Immature natural killer cell (primary cell): ENCODE data around the gene UBXN7. TPM values are rescaled to one million over a fixed set of nuclear protein-coding genes. Genes with fewer than 3 reads are reported as not detected.
"Not testable (repeated sequence)": the region's sequence is repeated elsewhere in the genome, so short reads cannot be mapped to it uniquely, and the experiment has no call there.

Source experiments
- DNase-seq, 3 donors: peaks; one replicate each; pipeline ENCODE4 v3.0.0; 2022; ENCODE audit warnings: mixed read lengths in 1 of 3
- H3K27ac Mint-ChIP-seq, 6 donors: one replicate each; pipeline ENCODE4 v1.8.0; 2020; ENCODE audit warnings: mixed read lengths in 6 of 6, mild to moderate bottlenecking in 5 of 6, inconsistent platforms in 4 of 6, moderate library complexity in 3 of 6
- H3K27me3 Mint-ChIP-seq, 3 donors: one replicate each; pipeline ENCODE4 v1.8.0; 2020 to 2021; ENCODE audit warnings: low read depth in 3 of 3, mild to moderate bottlenecking in 3 of 3, mixed read lengths in 3 of 3, moderate library complexity in 3 of 3, inconsistent platforms in 1 of 3
- H3K36me3 Mint-ChIP-seq, 3 donors: one replicate each; pipeline ENCODE4 v1.8.0; 2020; ENCODE audit warnings: mixed read lengths in 3 of 3, inconsistent platforms in 2 of 3, mild to moderate bottlenecking in 2 of 3
- H3K4me1 Mint-ChIP-seq, 2 donors: one replicate each; pipeline ENCODE4 v1.8.0; 2020; ENCODE audit warnings: inconsistent platforms in 2 of 2, mild to moderate bottlenecking in 2 of 2, mixed read lengths in 2 of 2, moderate library complexity in 1 of 2
- H3K4me3 Mint-ChIP-seq, 5 donors: one replicate each; pipeline ENCODE4 v1.8.0; 2020; ENCODE audit warnings: mild to moderate bottlenecking in 5 of 5, mixed read lengths in 5 of 5, inconsistent platforms in 3 of 5, moderate library complexity in 3 of 5
- H3K9me3 Mint-ChIP-seq, 6 donors: one replicate each; pipeline ENCODE4 v1.8.0; 2020; ENCODE audit warnings: mild to moderate bottlenecking in 6 of 6, mixed read lengths in 6 of 6, inconsistent platforms in 4 of 6, moderate library complexity in 3 of 6
- polyA plus RNA-seq, 3 donors: library from polyadenylated mRNA; unstranded; fragments of 300-500 nt; fragmentation: Illumina TruSeq; gene quantifications; one replicate each; pipeline ENCODE4 v1.2.3, GENCODE V29; 2021

The UBXN7 gene
- polyA plus RNA-seq, 3 donors from 2014 or later: 13.8 to 36.7 (median 18.5) TPM

GRCh38 chr3:196316799-196317686 is 115.2 kb downstream of the UBXN7 start:
- H3K36me3 Mint-ChIP-seq, DNase-seq, H3K9me3 Mint-ChIP-seq: not testable (repeated sequence)
- H3K27me3 Mint-ChIP-seq: peaks cover 13 to 25% (median 16%) of the 10 kb centered on the region in 3 donors
- H3K4me1 Mint-ChIP-seq: peaks cover 12 to 15% of the 10 kb centered on the region in 2 donors
- peak overlapping the region; percentile 92 to 97 (median 95) for H3K4me3 Mint-ChIP-seq
- peak overlapping the region; percentile 89 to 97 (median 95) for H3K27ac Mint-ChIP-seq

GRCh38 chr3:196315821-196316220 is 116.4 kb downstream of the UBXN7 start:
- no peak for DNase-seq
- H3K27ac Mint-ChIP-seq: peak overlapping the region in 3 of 6 donors; percentile 40 to 86 (median 60)
- H3K36me3 Mint-ChIP-seq: peaks cover 0 to 8% (median 0%) of the 10 kb centered on the region in 3 donors
- H3K4me1 Mint-ChIP-seq: peaks cover 12 to 15% of the 10 kb centered on the region in 2 donors
- H3K27me3 Mint-ChIP-seq: peaks cover 13 to 26% (median 16%) of the 10 kb centered on the region in 3 donors
- peak overlapping the region in 2 of 5 donors; percentile 25 to 57 for H3K4me3 Mint-ChIP-seq
- no peaks in the 10 kb centered on the region for H3K9me3 Mint-ChIP-seq

- peaks cover 12 to 15% of the 10 kb centered on the region in 2 donors for H3K4me1 Mint-ChIP-seq
- H3K9me3 Mint-ChIP-seq: no peaks in the 10 kb centered on the region
- DNase-seq: no peak
- H3K36me3 Mint-ChIP-seq: peaks cover 0 to 8% (median 0%) of the 10 kb centered on the region in 3 donors
- peak overlapping the region; percentile 6 to 81 (median 66) for H3K27ac Mint-ChIP-seq
- peak overlapping the region in 1 of 5 donors; percentile 49 for H3K4me3 Mint-ChIP-seq
- H3K27me3 Mint-ChIP-seq: peaks cover 13 to 25% (median 16%) of the 10 kb centered on the region in 3 donors
Measured at GRCh38 chr3:196314597-196314996, 117.6 kb downstream of the UBXN7 start.

- H3K4me3 Mint-ChIP-seq, DNase-seq, H3K9me3 Mint-ChIP-seq, H3K36me3 Mint-ChIP-seq: not testable (repeated sequence)
- Mint-ChIP-seq H3K27me3 (peaks cover 14 to 22% (median 16%) of the 10 kb centered on the region in 3 donors), H3K4me1 (peaks cover 10 to 12% of the 10 kb centered on the region in 2 donors), H3K27ac (peak overlapping the region in 4 of 6 donors; percentile 51 to 66 (median 60))
Measured at GRCh38 chr3:196314086-196314485, 118.1 kb downstream of the UBXN7 start.

GRCh38 chr3:196302960-196303359 is 129.3 kb downstream of the UBXN7 start:
- H3K9me3 Mint-ChIP-seq, H3K4me1 Mint-ChIP-seq, DNase-seq, H3K4me3 Mint-ChIP-seq, H3K27me3 Mint-ChIP-seq, H3K27ac Mint-ChIP-seq: not testable (repeated sequence)
- peaks cover 4 to 11% (median 6%) of the 10 kb centered on the region in 3 donors for H3K36me3 Mint-ChIP-seq

- not testable (repeated sequence) for H3K4me1 Mint-ChIP-seq, H3K9me3 Mint-ChIP-seq, DNase-seq, H3K27me3 Mint-ChIP-seq, H3K4me3 Mint-ChIP-seq, H3K27ac Mint-ChIP-seq
- H3K36me3 Mint-ChIP-seq: peaks cover 4 to 11% (median 7%) of the 10 kb centered on the region in 3 donors
Measured at GRCh38 chr3:196302551-196302950, 129.7 kb downstream of the UBXN7 start.

GRCh38 chr3:196298521-196298920 is 133.7 kb downstream of the UBXN7 start:
- H3K27me3 Mint-ChIP-seq: peaks cover 0 to 3% (median 1%) of the 10 kb centered on the region in 3 donors
- H3K9me3 Mint-ChIP-seq: no peaks in the 10 kb centered on the region

More at GRCh38 chr3:196298521-196298920, 133.7 kb downstream of the UBXN7 start:
- H3K4me1 Mint-ChIP-seq: no peaks in the 10 kb centered on the region
- H3K27ac Mint-ChIP-seq: no peak overlapping the region
- no peak for DNase-seq
- no peak overlapping the region for H3K4me3 Mint-ChIP-seq
- peaks cover 4 to 8% (median 7%) of the 10 kb centered on the region in 3 donors for H3K36me3 Mint-ChIP-seq

Other genes with a start within 250 kb of the UBXN7 start
- gene ZDHHC19, start 221.0 kb downstream of the UBXN7 start, polyA plus RNA-seq: not detected
- 1 to 10 TPM in 1 of 3 donors, under 1 TPM in 1, not detected in 1; 0.62 to 1.6 TPM for gene SLC51A, start 215.9 kb downstream of the UBXN7 start, polyA plus RNA-seq
- 10 to 100 TPM; 19.4 to 38.3 (median 32.0) TPM for gene PCYT1A, start 144.7 kb downstream of the UBXN7 start, polyA plus RNA-seq
- 10 to 100 TPM; 15.6 to 17.8 (median 16.8) TPM for gene DYNLT2B, start 114.2 kb downstream of the UBXN7 start, polyA plus RNA-seq
- 10 to 100 TPM in 1 of 3 donors, 1 to 10 TPM in 1, under 1 TPM in 1; 0.84 to 10.5 (median 5.1) TPM for gene TM4SF19, start 94.0 kb downstream of the UBXN7 start, polyA plus RNA-seq
- gene RNF168, start 71.3 kb upstream of the UBXN7 start, polyA plus RNA-seq: 10 to 100 TPM in 2 of 3 donors, 1 to 10 TPM in 1; 7.6 to 23.9 (median 12.0) TPM
- not detected for gene SMCO1, start 82.9 kb upstream of the UBXN7 start, polyA plus RNA-seq
- gene WDR53, start 136.1 kb upstream of the UBXN7 start, polyA plus RNA-seq: 10 to 100 TPM; 11.2 to 28.6 (median 14.8) TPM
- gene FBXO45, start 136.2 kb upstream of the UBXN7 start, polyA plus RNA-seq: 1 to 10 TPM; 2.6 to 6.6 (median 3.3) TPM
- 10 to 100 TPM in 1 of 3 donors, 1 to 10 TPM in 2; 6.3 to 14.1 (median 8.0) TPM for gene NRROS, start 207.3 kb upstream of the UBXN7 start, polyA plus RNA-seq